Thymus (tissue), 11 donors: Measurements from ENCODE around the gene SYNE2. TPM values are rescaled to one million over a fixed set of nuclear protein-coding genes. Genes with fewer than 3 reads are reported as not detected.

Experiments used
- DNase-seq, 9 donors: peaks; one replicate each; pipeline ENCODE4 v3.0.0-alpha.2; 2013; ENCODE audit warnings: low spot score in 9 of 9, low read depth in 6 of 9, missing footprints in 1 of 9
- H3K27ac ChIP-seq, 2 donors: one replicate each; pipeline ENCODE4 v1.5.1; 2013; ENCODE audit warnings: control low read depth in 1 of 2, low read depth in 1 of 2, low read length in 1 of 2, mild to moderate bottlenecking in 1 of 2, moderate library complexity in 1 of 2
- H3K27me3 ChIP-seq, 2 donors: one replicate each; pipeline ENCODE4 v1.5.1; 2013; ENCODE audit warnings: low read length in 1 of 2; ENCODE audit not compliant: control insufficient read depth in 2 of 2, insufficient read depth in 1 of 2
- H3K36me3 ChIP-seq, 2 donors: one replicate each; pipeline ENCODE4 v1.5.1; 2013; ENCODE audit warnings: low read length in 1 of 2, mild to moderate bottlenecking in 1 of 2, moderate library complexity in 1 of 2; ENCODE audit not compliant: control insufficient read depth in 2 of 2, insufficient read depth in 2 of 2
- H3K4me1 ChIP-seq, 2 donors: one replicate each; pipeline ENCODE4 v1.5.1; 2013; ENCODE audit warnings: low read length in 2 of 2; ENCODE audit not compliant: control insufficient read depth in 2 of 2, insufficient read depth in 2 of 2
- H3K4me3 ChIP-seq, 2 donors: one replicate each; pipeline ENCODE4 v1.5.1; 2013; ENCODE audit warnings: low read length in 2 of 2, control low read depth in 1 of 2, mild to moderate bottlenecking in 1 of 2
- H3K9me3 ChIP-seq, 2 donors: one replicate each; pipeline ENCODE4 v1.5.1; 2013; ENCODE audit warnings: low read length in 1 of 2, mild to moderate bottlenecking in 1 of 2; ENCODE audit not compliant: control insufficient read depth in 2 of 2, insufficient read depth in 1 of 2
- WGBS: extraction: QIAGEN DNeasy Blood & Tissue Kit; methylation state at CpG from one replicate; pipeline ENCODE4 v1.1.7; 2013; 5-methylcytosine and 5-hydroxymethylcytosine counted together
- polyA plus RNA-seq: library from polyadenylated mRNA; stranded (reverse); fragments of 200-250 nt; gene quantifications from one replicate; pipeline ENCODE4 v1.2.3, GENCODE V29; 2013
- total RNA-seq: library from RNA; stranded (reverse); fragments of 120-200 nt; gene quantifications from one replicate; pipeline ENCODE4 v1.2.4, GENCODE V29; 2013
- donor health status: healthy.

SYNE2 gene
- total and polyA plus RNA-seq, 2 donors = 17.0 to 52.3 TPM

DNA sequence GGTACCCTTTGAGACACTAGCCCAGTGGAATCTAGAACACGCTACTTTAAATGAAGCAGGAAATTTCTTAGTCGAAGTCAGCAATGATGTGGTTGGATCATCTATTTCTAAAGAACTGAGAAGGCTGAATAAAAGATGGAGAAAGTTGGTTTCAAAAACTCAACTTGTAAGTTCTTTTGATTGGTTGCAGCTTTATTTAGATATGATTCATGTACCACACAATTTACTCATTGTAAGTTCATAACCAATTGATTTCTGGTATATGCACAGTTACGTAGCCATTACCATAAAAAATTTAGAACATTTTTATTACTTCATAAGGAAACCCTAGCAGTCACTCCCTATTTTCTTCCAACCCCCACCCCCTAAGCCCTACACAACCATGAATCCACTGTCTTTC, 129.8 kb downstream of the SYNE2 start:
- no peaks in the 10 kb centered on the region for H3K9me3 ChIP-seq
- WGBS = 99% methylated on average over 3 of the region's 3 CpGs
- DNase-seq = no peak
- H3K27ac ChIP-seq = no peak overlapping the region
- no peaks in the 10 kb centered on the region for H3K4me1 ChIP-seq
- peaks cover 3 to 14% of the 10 kb centered on the region in 2 donors for H3K36me3 ChIP-seq
- H3K27me3 ChIP-seq = no peaks in the 10 kb centered on the region
- H3K4me3 ChIP-seq = no peak overlapping the region

GRCh38 chr14:63986789-63987533, 134.2 kb downstream of the SYNE2 start:
- DNase-seq = no peak
- Histone ChIP-seq H3K27me3 (no peaks in the 10 kb centered on the region), H3K4me3 (no peak overlapping the region), H3K36me3 (peaks cover 0 to 17% of the 10 kb centered on the region in 2 donors), H3K27ac (no peak overlapping the region), H3K9me3 (no peaks in the 10 kb centered on the region), H3K4me1 (no peaks in the 10 kb centered on the region)
- WGBS = over 99% methylated on average over 15 of the region's 15 CpGs

GRCh38 chr14:63988579-63988978, 135.8 kb downstream of the SYNE2 start:
- WGBS = 97% methylated on average over 4 of the region's 4 CpGs
- no peak overlapping the region for H3K4me3 ChIP-seq
- no peak overlapping the region for H3K27ac ChIP-seq
- DNase-seq = no peak
- H3K4me1 ChIP-seq = no peaks in the 10 kb centered on the region
- peaks cover 0 to 26% of the 10 kb centered on the region in 2 donors for H3K36me3 ChIP-seq
- no peaks in the 10 kb centered on the region for H3K9me3 ChIP-seq
- H3K27me3 ChIP-seq = no peaks in the 10 kb centered on the region

- no peak for DNase-seq
- Histone ChIP-seq H3K36me3 (peaks cover 2 to 24% of the 10 kb centered on the region in 2 donors), H3K4me1 (no peaks in the 10 kb centered on the region), H3K9me3 (no peaks in the 10 kb centered on the region), H3K27ac (no peak overlapping the region), H3K4me3 (no peak overlapping the region), H3K27me3 (no peaks in the 10 kb centered on the region)
- WGBS = 60% methylated on average over 7 of the region's 7 CpGs
Measured at GRCh38 chr14:63991833-63992232, 139.0 kb downstream of the SYNE2 start.

GRCh38 chr14:63992858-63993257, 140.1 kb downstream of the SYNE2 start:
- H3K4me1 ChIP-seq = no peaks in the 10 kb centered on the region
- no peak for DNase-seq
- peaks cover 2 to 21% of the 10 kb centered on the region in 2 donors for H3K36me3 ChIP-seq
- H3K27me3 ChIP-seq = no peaks in the 10 kb centered on the region
- 94% methylated on average over 6 of the region's 6 CpGs for WGBS
- no peak overlapping the region for H3K27ac ChIP-seq
- H3K4me3 ChIP-seq = no peak overlapping the region
- no peaks in the 10 kb centered on the region for H3K9me3 ChIP-seq

DNA sequence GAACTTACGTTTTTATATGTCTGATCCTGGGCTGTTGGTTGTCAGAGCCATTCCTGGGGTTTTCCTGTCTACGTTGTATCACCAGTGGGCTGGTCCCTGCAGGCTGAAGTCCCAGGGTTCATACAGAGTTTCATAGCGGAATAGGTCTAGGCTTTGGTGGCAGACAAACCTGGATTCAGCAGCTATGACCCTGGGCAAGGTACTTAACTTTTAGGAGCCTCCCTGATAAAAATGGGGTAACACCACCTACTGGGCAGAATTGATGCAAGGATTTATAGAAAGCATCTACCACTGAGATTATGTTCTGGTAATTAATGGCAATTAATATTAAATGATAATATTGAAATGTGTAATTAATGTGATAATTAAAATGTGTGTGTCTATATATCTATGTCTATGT, 141.2 kb downstream of the SYNE2 start:
- Histone ChIP-seq H3K36me3 (peaks cover 3 to 21% of the 10 kb centered on the region in 2 donors), H3K4me3 (no peak overlapping the region), H3K9me3 (no peaks in the 10 kb centered on the region), H3K27ac (no peak overlapping the region), H3K4me1 (no peaks in the 10 kb centered on the region), H3K27me3 (no peaks in the 10 kb centered on the region)
- no peak for DNase-seq
- WGBS = 96% methylated on average over 3 of the region's 3 CpGs

- H3K4me1 ChIP-seq = no peaks in the 10 kb centered on the region
- peaks cover 11 to 21% of the 10 kb centered on the region in 2 donors for H3K36me3 ChIP-seq
- no peak overlapping the region for H3K4me3 ChIP-seq
- WGBS = 92% methylated on average over 4 of the region's 4 CpGs
- H3K27me3 ChIP-seq = no peaks in the 10 kb centered on the region
- H3K9me3 ChIP-seq = no peaks in the 10 kb centered on the region
- no peak for DNase-seq
- no peak overlapping the region for H3K27ac ChIP-seq
Measured at GRCh38 chr14:63995285-63995684, 142.5 kb downstream of the SYNE2 start.

DNA sequence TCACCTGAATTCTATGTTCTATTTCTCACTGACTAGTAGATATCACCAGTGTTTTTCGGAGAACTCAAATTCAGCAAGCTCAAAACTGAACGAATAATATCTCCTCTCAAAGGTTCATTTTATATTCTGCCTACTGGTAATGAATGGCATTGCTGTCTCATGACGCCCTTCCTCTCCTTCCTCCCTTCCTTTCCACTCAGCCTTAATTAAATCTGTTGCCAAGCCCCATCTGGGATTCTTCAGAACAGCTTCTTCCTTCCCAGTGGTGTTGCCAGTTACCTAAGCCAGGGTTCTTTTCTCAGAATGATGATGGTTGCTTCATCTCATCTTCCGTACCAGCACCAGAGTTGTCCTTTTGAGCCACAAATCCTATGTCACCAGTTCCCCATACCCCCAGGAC, 143.2 kb downstream of the SYNE2 start:
- no peaks in the 10 kb centered on the region for H3K9me3 ChIP-seq
- no peak overlapping the region for H3K4me3 ChIP-seq
- H3K27ac ChIP-seq = no peak overlapping the region
- 96% methylated on average over 4 of the region's 4 CpGs for WGBS
- H3K4me1 ChIP-seq = no peaks in the 10 kb centered on the region
- H3K27me3 ChIP-seq = no peaks in the 10 kb centered on the region
- H3K36me3 ChIP-seq = peaks cover 11 to 21% of the 10 kb centered on the region in 2 donors
- DNase-seq = no peak

DNA sequence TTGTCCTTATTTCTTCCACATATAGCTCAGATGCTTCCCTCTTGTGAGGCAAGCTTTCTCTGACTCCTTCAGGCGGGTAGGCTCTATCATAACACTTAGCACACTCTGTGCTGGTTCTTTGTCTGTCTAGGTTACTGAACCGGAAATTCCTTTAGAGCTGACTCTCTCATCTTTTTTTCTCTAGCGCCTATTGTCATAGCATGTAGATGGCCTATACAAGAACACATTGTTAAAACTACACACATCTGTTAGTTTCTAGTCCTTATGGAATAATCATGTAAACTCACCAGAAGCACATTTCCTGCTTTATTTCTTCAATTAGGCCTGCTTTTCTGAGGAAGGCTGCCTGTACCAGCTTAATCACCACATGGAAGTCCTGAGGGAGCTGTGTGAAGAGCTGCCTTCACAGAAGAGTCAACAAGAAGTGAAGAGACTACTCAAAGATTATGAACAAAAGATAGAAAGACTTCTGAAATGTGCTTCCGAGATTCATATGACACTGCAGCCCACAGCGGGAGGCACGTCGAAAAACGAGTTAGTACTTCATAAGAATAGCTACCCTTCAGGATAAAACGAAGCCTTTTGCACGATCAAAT, 143.9 kb downstream of the SYNE2 start:
- H3K9me3 ChIP-seq = no peaks in the 10 kb centered on the region

More for the DNA sequence above, 143.9 kb downstream of the SYNE2 start:
- WGBS = 98% methylated on average over 10 of the region's 10 CpGs
- H3K27ac ChIP-seq = no peak overlapping the region
- H3K4me3 ChIP-seq = no peak overlapping the region
- peaks cover 11 to 18% of the 10 kb centered on the region in 2 donors for H3K36me3 ChIP-seq
- no peak for DNase-seq
- no peaks in the 10 kb centered on the region for H3K4me1 ChIP-seq
- H3K27me3 ChIP-seq = no peaks in the 10 kb centered on the region
